Stimulated activated CD4-positive, alpha-beta T cell treated with anti-CD3 and anti-CD28 coated beads, Interleukin-4, amount 100 ng/mL, for 1 hour (primary cell): Measurements from ENCODE around the gene ARHGEF28.

ENCODE experiments used
- DNase-seq: peaks from one replicate; pipeline ENCODE4 v3.0.0-alpha.2; 2020

Gene ARHGEF28

GRCh38 chr5:73619606-73620333 lies 6.2 kb upstream of the ARHGEF28 start:
- DNase-seq: no peak

GRCh38 chr5:73620334-73620687 lies 5.7 kb upstream of the ARHGEF28 start:
- DNase-seq: no peak

GRCh38 chr5:73623060-73623459 lies 2.9 kb upstream of the ARHGEF28 start:
- no peak for DNase-seq

GRCh38 chr5:73623901-73624404 lies 2.0 kb upstream of the ARHGEF28 start:
- DNase-seq: no peak

- no peak for DNase-seq
Measured at GRCh38 chr5:73624888-73625287, 1.1 kb upstream of the ARHGEF28 start.

GRCh38 chr5:73625372-73625943 lies 538 bp upstream of the ARHGEF28 start:
- DNase-seq: no peak

- DNase-seq: no peak
Measured at GRCh38 chr5:73626814-73627313, 868 bp downstream of the ARHGEF28 start.

GRCh38 chr5:73629456-73629855 lies 3.5 kb downstream of the ARHGEF28 start:
- DNase-seq: no peak

- DNase-seq: no peak
Measured at GRCh38 chr5:73630765-73631164, 4.8 kb downstream of the ARHGEF28 start.

- no peak for DNase-seq
Measured at GRCh38 chr5:73631500-73631899, 5.5 kb downstream of the ARHGEF28 start.

- DNase-seq: no peak
Measured at GRCh38 chr5:73633060-73633459, 7.1 kb downstream of the ARHGEF28 start.

GRCh38 chr5:73636408-73636807 lies 10.4 kb downstream of the ARHGEF28 start:
- no peak for DNase-seq

- DNase-seq: no peak
Measured at GRCh38 chr5:73637565-73637964, 11.6 kb downstream of the ARHGEF28 start.

- DNase-seq: no peak
Measured at GRCh38 chr5:73638344-73639095, 12.5 kb downstream of the ARHGEF28 start.

- no peak for DNase-seq
Measured at GRCh38 chr5:73640861-73641320, 14.9 kb downstream of the ARHGEF28 start.

GRCh38 chr5:73641811-73642210 lies 15.8 kb downstream of the ARHGEF28 start:
- DNase-seq: no peak

GRCh38 chr5:73642344-73642743 lies 16.3 kb downstream of the ARHGEF28 start:
- no peak for DNase-seq

GRCh38 chr5:73644385-73644963 lies 18.5 kb downstream of the ARHGEF28 start:
- DNase-seq: no peak

- no peak for DNase-seq
Measured at GRCh38 chr5:73647721-73648120, 21.7 kb downstream of the ARHGEF28 start.

- no peak for DNase-seq
Measured at GRCh38 chr5:73648515-73648914, 22.5 kb downstream of the ARHGEF28 start.

GRCh38 chr5:73649926-73650325 lies 23.9 kb downstream of the ARHGEF28 start:
- no peak for DNase-seq

- DNase-seq: no peak
Measured at GRCh38 chr5:73652391-73652790, 26.4 kb downstream of the ARHGEF28 start.

- DNase-seq: no peak
Measured at GRCh38 chr5:73654171-73654811, 28.3 kb downstream of the ARHGEF28 start.
